ENCODE results near the gene NT5C1A. TPM values are rescaled to one million over a fixed set of nuclear protein-coding genes. Genes with fewer than 3 reads are reported as not detected.

Gene NT5C1A
- total and polyA plus RNA-seq, 2 experiments from 2014 or later = not detected

GRCh38 chr1:39623053-39623452 is 48.9 kb downstream of the NT5C1A start:
- Histone ChIP-seq H3K27ac (no peak overlapping the region), H3K9me2 (ENCODE audit: insufficient read depth) (no peaks in the 10 kb centered on the region), H3K9ac (no peak overlapping the region), H3K4me1 (ENCODE audit: insufficient read depth) (no peaks in the 10 kb centered on the region), H3K4me3 (no peak overlapping the region), H3K4me2 (ENCODE audit: unreplicated experiment) (no peak overlapping the region), H3K36me3 (ENCODE audit: low read depth) (no peaks in the 10 kb centered on the region), H2AFZ (no peak overlapping the region), H3F3A (ENCODE audit: insufficient read depth) (no peaks in the 10 kb centered on the region), H3K9me3 (ENCODE audit: low read depth) (no peaks in the 10 kb centered on the region), H3K27me3 (replicated peaks; ENCODE audit: insufficient read depth) (no peaks in the 10 kb centered on the region; the same call in 1 of the 2 replicates), H4K20me1 (ENCODE audit: insufficient read depth) (no peaks in the 10 kb centered on the region), H3K79me2 (ENCODE audit: insufficient read depth) (no peaks in the 10 kb centered on the region)
- WGBS, 2 experiments (ENCODE audit: low coverage in 1 of 2, low lambda C conversion rate in 2 of 2, missing lambda C conversion rate in 2 of 2) = 32 to 37% methylated on average over 6 of the region's 6 CpGs
- no peak for DNase-seq
- in situ Hi-C loops (cut with MboI) = no loop called here
- no peak for TF ChIP-seq EZH2phosphoT487 (IDR thresholded peaks at IDR 0.05; ENCODE audit: insufficient read depth, low read depth)
- no peak for TF ChIP-seq EZH2 (IDR thresholded peaks at IDR 0.05; ENCODE audit: insufficient read depth, poor library complexity, severe bottlenecking)

- no peaks in the 10 kb centered on the region for H3F3A ChIP-seq (ENCODE audit: insufficient read depth)
- no peak overlapping the region for H3K9ac ChIP-seq
- no peak overlapping the region for H3K27ac ChIP-seq
- no peaks in the 10 kb centered on the region for H3K9me2 ChIP-seq (ENCODE audit: insufficient read depth)
- TF ChIP-seq EZH2phosphoT487 (IDR thresholded peaks at IDR 0.05; ENCODE audit: insufficient read depth, low read depth) = no peak
- no peak for TF ChIP-seq EZH2 (IDR thresholded peaks at IDR 0.05; ENCODE audit: insufficient read depth, poor library complexity, severe bottlenecking)
- in situ Hi-C loops (cut with MboI) = no loop called here
- no peaks in the 10 kb centered on the region; the same call in 1 of the 2 replicates for H3K27me3 ChIP-seq (replicated peaks; ENCODE audit: insufficient read depth)
- DNase-seq = no peak
- H4K20me1 ChIP-seq (ENCODE audit: insufficient read depth) = no peaks in the 10 kb centered on the region
- no peak overlapping the region for H3K4me2 ChIP-seq (ENCODE audit: unreplicated experiment)
- 82 to 90% methylated on average over 3 of the region's 3 CpGs for WGBS, 2 experiments (ENCODE audit: low coverage in 1 of 2, low lambda C conversion rate in 2 of 2, missing lambda C conversion rate in 2 of 2)
- no peak overlapping the region for H3K4me3 ChIP-seq
- no peaks in the 10 kb centered on the region for H3K36me3 ChIP-seq (ENCODE audit: low read depth)
- H3K4me1 ChIP-seq (ENCODE audit: insufficient read depth) = no peaks in the 10 kb centered on the region
- H3K9me3 ChIP-seq (ENCODE audit: low read depth) = no peaks in the 10 kb centered on the region
- H3K79me2 ChIP-seq (ENCODE audit: insufficient read depth) = no peaks in the 10 kb centered on the region
- H2AFZ ChIP-seq = no peak overlapping the region
These were observed 49.5 kb downstream of the NT5C1A start for GRCh38 chr1:39622427-39622826.

- no peaks in the 10 kb centered on the region; the same call in 1 of the 2 replicates for H3K27me3 ChIP-seq (replicated peaks; ENCODE audit: insufficient read depth)
- no peaks in the 10 kb centered on the region for H3K9me3 ChIP-seq (ENCODE audit: low read depth)
- 78 to 90% methylated on average over 3 of the region's 3 CpGs for WGBS, 2 experiments (ENCODE audit: low coverage in 1 of 2, low lambda C conversion rate in 2 of 2, missing lambda C conversion rate in 2 of 2)
- no peak overlapping the region for H3K4me2 ChIP-seq (ENCODE audit: unreplicated experiment)
- H3K27ac ChIP-seq = no peak overlapping the region
- H3K9ac ChIP-seq = no peak overlapping the region
- no peaks in the 10 kb centered on the region for H3F3A ChIP-seq (ENCODE audit: insufficient read depth)
- no peaks in the 10 kb centered on the region for H3K79me2 ChIP-seq (ENCODE audit: insufficient read depth)
- no peak for DNase-seq
- H4K20me1 ChIP-seq (ENCODE audit: insufficient read depth) = no peaks in the 10 kb centered on the region
- H3K4me1 ChIP-seq (ENCODE audit: insufficient read depth) = no peaks in the 10 kb centered on the region
- TF ChIP-seq EZH2phosphoT487 (IDR thresholded peaks at IDR 0.05; ENCODE audit: insufficient read depth, low read depth) (no peak), EZH2 (IDR thresholded peaks at IDR 0.05; ENCODE audit: insufficient read depth, poor library complexity, severe bottlenecking) (no peak)
- no peaks in the 10 kb centered on the region for H3K9me2 ChIP-seq (ENCODE audit: insufficient read depth)
- H3K36me3 ChIP-seq (ENCODE audit: low read depth) = no peaks in the 10 kb centered on the region
- H3K4me3 ChIP-seq = no peak overlapping the region
- in situ Hi-C loops (cut with MboI) = no loop called here
- no peak overlapping the region for H2AFZ ChIP-seq
These were observed 51.2 kb downstream of the NT5C1A start for GRCh38 chr1:39620659-39621165.

GRCh38 chr1:39617488-39618049 is 54.3 kb downstream of the NT5C1A start:
- no peaks in the 10 kb centered on the region; the same call in 1 of the 2 replicates for H3K27me3 ChIP-seq (replicated peaks; ENCODE audit: insufficient read depth)
- H3K9ac ChIP-seq = no peak overlapping the region
- no peaks in the 10 kb centered on the region for H4K20me1 ChIP-seq (ENCODE audit: insufficient read depth)
- H3K4me2 ChIP-seq (ENCODE audit: unreplicated experiment) = no peak overlapping the region
- H3K9me2 ChIP-seq (ENCODE audit: insufficient read depth) = no peaks in the 10 kb centered on the region
- TF ChIP-seq EZH2 (IDR thresholded peaks at IDR 0.05; ENCODE audit: insufficient read depth, poor library complexity, severe bottlenecking) = no peak
- no peak for TF ChIP-seq EZH2phosphoT487 (IDR thresholded peaks at IDR 0.05; ENCODE audit: insufficient read depth, low read depth)
- H3K36me3 ChIP-seq (ENCODE audit: low read depth) = no peaks in the 10 kb centered on the region
- H3K9me3 ChIP-seq (ENCODE audit: low read depth) = no peaks in the 10 kb centered on the region
- H3K79me2 ChIP-seq (ENCODE audit: insufficient read depth) = no peaks in the 10 kb centered on the region
- no peak overlapping the region for H3K27ac ChIP-seq
- H2AFZ ChIP-seq = no peak overlapping the region
- in situ Hi-C loops (cut with MboI) = loop anchor here (5.0 kb wide), 1 partner anchor 35 kb away; no protein-coding TSS in a partner anchor
- no peak overlapping the region for H3K4me3 ChIP-seq
- no peaks in the 10 kb centered on the region for H3F3A ChIP-seq (ENCODE audit: insufficient read depth)
- DNase-seq = no peak
- WGBS, 2 experiments (ENCODE audit: low coverage in 1 of 2, low lambda C conversion rate in 2 of 2, missing lambda C conversion rate in 2 of 2) = 68 to 75% methylated on average over 4 of the region's 4 CpGs
- no peaks in the 10 kb centered on the region for H3K4me1 ChIP-seq (ENCODE audit: insufficient read depth)

Data from GM23248 (cell line).